ENCODE measurements around the gene NRG2.

DNA sequence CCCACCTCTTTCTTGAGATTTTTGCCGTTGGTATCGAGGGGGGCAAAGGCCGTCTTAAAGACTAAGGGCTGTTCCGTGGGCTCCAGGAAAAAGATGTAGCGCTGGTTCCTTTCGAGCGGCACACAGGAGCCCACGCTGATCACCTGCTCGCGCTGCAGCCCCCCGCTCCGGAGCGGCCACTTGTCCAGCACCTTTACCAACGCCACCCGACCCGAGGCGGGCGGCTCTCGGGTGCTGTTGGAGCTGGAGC lies 781 bp downstream of the NRG2 start:
- TF ChIP-seq, protein P1, sequence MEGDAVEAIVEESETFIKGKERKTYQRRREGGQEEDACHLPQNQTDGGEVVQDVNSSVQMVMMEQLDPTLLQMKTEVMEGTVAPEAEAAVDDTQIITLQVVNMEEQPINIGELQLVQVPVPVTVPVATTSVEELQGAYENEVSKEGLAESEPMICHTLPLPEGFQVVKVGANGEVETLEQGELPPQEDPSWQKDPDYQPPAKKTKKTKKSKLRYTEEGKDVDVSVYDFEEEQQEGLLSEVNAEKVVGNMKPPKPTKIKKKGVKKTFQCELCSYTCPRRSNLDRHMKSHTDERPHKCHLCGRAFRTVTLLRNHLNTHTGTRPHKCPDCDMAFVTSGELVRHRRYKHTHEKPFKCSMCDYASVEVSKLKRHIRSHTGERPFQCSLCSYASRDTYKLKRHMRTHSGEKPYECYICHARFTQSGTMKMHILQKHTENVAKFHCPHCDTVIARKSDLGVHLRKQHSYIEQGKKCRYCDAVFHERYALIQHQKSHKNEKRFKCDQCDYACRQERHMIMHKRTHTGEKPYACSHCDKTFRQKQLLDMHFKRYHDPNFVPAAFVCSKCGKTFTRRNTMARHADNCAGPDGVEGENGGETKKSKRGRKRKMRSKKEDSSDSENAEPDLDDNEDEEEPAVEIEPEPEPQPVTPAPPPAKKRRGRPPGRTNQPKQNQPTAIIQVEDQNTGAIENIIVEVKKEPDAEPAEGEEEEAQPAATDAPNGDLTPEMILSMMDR (IDR thresholded peaks at IDR 0.05) = no peak
- no peak for TF ChIP-seq POLR2A (IDR thresholded peaks at IDR 0.05)
